HCEC 1CT (cell line): Measurements from ENCODE around the gene ALOXE3.

ENCODE experiments used
- DNase-seq: peaks from one replicate; pipeline ENCODE4 v3.0.0-alpha.2; 2017

Gene ALOXE3

DNA sequence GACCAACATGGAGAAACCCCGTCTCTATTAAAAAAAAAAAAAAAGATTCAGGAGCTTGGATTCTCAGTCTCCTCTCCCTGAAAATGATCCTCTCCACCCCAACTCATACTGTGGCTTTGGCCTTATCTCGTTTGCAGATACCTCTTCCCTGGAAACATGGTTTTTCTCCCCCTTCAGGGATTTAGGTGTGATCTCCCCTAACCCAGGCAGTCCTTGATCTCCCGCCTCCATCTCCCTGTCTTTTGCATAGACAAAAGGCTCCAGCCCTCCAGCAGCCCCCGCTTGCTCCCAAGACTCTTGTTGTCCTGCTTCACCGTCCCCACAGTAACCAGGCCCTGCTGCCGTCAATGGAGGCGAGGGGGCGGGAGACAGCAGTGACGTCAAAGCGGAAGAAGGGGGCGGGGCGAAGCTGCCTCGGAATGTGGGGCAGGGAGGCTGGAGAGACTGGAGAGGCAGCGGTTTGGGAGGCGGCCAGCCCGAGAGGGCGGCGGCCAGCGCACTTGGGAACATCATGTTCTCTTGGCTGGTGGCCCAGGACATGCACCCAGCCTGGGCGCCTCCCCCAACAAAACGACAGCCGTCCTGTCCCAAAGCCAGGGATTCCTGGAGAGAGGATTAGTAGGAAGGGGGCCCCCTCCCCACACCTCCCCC is 35.8 kb upstream of the ALOXE3 start:
- DNase-seq: peak; percentile 96

- DNase-seq: peak; percentile 93
Measured at GRCh38 chr17:8153525-8153956, 35.2 kb upstream of the ALOXE3 start.

GRCh38 chr17:8153031-8153451 is 34.7 kb upstream of the ALOXE3 start:
- DNase-seq: no peak

DNA sequence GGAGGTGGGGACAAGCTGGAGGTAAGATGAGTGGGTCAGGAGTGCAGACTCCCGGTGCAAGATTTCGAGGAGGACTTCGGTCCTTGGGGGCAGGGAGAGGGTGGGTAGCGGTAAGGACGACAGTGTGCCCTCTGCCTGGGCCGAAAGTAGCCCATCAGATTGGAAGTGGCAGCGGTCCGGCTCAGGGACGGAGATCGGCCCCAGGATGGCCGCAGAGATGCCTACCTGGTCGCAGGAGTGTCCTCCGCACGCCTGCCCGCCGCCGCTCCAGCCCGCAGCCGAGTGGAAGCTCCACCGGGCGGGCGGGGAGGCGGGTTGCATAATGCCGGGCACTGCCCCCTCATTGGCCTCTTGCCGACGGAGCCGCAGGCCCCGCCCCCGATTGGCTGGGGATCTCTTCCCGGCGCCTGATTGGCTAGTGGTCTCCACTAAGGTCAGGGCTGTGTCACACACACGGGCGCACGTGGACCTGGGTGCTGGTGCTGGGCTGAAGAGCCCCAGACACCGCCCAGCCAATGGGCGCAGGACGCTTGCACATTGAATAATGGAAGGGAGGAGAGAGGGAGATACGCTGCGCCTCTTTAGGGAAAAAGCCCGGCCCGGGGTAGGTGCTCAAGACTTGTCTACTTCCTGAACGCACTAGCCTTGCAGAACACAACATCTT is 33.9 kb upstream of the ALOXE3 start, which contains the start of gene PER1:
Gene PER1, minus strand, starts transcription at position 293 of the 664 bp plus-strand sequence. CDS start 1,698 bp downstream, outside the sequence.
- peak; percentile 97 for DNase-seq

GRCh38 chr17:8151641-8152111 is 33.4 kb upstream of the ALOXE3 start:
- DNase-seq: peak; percentile 61

DNA sequence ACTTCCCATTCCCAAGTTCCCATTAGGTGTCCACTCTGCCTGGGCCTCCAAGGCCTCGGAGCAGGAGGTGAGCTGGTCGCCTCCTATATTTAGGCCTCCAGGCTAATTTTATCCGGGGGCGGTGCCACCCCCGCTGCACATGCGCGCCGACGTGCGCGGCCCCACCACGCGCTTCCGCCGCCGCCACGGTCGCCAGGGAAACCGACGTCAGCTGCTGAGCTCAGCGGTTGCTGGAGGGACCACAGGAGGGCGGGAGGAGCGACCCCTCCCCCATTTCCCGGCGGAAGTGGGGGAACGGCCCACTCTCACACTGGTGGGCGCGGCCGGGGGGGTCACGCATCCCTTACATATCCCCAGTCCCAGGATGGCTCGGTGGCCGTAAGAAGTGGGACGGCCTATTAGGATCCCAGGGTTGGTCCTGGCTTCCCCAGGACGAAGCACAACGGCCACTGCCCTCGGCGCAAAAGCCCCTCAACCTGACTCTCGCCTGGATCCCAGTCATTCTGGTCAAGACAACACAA is 32.9 kb upstream of the ALOXE3 start:
- DNase-seq: peak; percentile 85

GRCh38 chr17:8150194-8151119 is 32.1 kb upstream of the ALOXE3 start:
- DNase-seq: no peak

- no peak for DNase-seq
Measured at GRCh38 chr17:8149419-8150193, 31.3 kb upstream of the ALOXE3 start.

GRCh38 chr17:8148560-8148959 is 30.2 kb upstream of the ALOXE3 start:
- no peak for DNase-seq

DNA sequence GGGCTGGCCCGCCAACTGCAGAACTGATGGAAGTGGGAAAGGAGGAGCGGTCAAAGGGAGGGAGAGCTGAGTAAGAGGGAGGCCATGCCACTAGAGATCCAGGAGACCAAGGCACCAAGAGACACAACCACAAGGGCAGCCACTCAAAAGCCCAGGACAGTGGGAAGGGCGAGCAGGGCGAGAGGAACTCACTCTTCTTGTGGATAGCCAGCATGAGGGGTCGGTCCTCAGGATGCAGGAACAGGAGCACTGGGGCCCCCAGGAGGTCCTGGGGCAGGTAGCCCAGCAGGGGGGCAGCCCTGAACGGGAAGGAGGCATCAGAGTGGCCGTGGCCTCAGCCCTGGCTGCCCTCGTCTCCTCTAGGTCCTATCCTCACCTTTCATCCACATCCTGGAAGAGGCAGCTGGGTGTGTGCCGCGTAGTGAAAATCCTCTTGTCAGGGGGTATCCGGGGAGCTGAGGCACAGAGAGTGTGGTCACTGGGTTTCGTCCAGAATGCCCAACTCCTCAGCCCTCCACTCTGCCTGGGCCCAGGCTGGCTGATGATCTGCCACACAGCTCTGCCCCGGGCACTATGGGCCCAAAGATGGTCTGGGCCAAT is 29.6 kb upstream of the ALOXE3 start:
- DNase-seq: no peak

DNA sequence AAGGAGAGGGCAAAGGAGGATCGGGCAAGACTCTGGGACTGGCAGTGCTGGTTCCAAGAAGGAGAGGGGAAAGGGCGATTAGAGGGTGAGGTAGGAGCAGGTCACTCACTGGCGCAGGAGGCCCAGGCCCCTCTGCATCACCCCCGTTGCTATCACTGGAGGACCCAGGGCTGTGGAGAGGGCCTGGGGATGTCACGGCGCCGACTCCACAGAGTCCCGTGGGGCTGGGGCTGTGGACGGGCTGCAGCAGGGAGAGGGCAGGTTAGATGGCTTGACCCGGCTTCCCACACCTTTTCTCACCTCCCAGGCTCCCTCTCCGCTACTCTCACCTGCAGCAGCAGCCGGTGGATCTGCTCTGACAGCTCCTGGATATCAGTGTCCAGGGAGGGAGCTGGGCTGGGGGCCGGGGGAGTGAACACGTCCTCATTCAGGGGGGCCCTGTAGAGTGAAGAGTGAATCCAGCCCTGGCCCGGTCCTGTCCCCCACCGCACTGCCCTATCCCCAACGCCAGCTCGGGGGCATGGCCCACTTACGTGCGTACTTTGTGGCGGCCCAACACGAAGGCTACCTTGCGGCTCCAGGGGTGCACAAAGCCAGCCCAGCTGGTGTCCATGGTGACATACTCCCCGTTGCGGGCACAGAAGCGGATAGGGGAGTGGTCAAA is 29.0 kb upstream of the ALOXE3 start:
- DNase-seq: no peak

DNA sequence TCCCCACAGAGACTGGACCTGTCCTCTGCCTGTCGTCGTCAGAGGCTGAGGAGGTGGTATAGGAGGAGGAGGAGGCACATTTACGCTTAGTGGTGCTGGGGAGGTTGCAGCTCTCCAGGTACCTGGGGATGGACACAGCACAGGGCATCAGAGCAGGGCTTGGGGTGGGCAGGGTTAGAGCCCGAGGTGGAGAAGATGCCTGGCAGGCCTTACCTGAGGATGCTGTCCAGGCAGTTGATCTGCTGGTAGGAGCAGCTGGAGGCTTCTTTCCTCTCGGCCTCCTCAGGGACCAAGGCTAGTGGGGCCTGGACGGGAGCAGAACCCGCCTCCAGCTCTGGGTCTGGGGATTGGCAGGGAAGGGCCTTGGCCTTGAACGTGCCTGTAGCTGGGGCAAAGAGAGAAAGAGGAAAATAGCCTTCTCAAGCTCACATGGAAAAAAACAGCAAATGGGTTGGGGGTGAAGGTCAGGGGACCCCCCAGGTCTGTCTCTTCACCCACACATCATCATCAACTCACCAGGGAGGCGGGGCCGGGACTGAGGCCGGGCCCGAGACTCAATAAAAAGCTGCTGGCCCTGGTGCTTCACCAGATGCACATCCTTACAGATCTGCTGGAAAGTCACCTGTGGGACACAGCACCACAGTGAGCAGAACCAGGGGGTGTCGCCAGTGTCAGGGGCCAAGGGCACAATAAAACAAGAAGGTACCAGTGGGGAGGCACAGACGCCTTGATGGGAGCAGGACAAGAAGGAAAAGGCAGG is 28.2 kb upstream of the ALOXE3 start:
- DNase-seq: no peak

- no peak for DNase-seq
Measured at GRCh38 chr17:8145811-8146210, 27.5 kb upstream of the ALOXE3 start.

- DNase-seq: no peak
Measured at GRCh38 chr17:8144401-8145231, 26.3 kb upstream of the ALOXE3 start.

DNA sequence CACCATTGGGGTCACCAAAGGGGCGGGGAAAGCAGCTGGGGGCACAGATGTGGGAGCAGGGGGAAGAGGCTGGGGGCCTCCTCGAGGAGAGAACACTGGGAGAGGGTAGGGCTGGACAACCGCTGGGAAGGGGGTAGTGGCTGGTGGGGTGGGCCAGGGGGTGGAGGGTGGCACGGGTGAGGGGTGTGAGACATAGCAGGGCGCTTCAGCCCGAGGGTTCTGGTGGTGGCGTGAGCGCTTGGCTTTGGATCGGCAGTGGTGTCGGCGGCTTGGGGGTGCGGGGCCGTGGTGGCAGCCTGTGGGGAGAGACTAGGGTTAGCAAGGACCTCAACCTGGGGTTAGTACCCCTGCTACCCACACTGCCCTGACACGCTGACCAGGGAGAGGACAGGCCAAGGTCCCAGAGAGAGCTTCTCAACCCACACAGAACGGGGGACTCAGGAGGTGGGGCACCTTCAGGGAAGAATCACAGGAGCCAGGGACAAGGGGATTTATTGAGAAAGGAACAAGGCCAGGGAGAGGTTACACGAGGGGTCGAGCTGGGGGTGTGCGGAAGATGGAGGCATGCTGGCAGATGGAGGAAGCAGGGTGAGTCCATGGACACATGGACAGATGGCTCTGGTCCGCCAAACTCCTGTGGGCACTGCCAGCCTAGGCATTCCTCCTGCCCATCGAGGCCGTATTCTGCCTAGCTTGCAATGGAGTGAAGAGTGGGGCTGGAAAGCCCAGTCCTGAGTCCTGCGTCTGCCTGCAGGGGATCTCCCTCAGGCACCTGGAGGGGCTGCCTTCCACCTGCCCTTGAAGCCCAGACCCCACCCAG is 25.5 kb upstream of the ALOXE3 start:
- no peak for DNase-seq

DNA sequence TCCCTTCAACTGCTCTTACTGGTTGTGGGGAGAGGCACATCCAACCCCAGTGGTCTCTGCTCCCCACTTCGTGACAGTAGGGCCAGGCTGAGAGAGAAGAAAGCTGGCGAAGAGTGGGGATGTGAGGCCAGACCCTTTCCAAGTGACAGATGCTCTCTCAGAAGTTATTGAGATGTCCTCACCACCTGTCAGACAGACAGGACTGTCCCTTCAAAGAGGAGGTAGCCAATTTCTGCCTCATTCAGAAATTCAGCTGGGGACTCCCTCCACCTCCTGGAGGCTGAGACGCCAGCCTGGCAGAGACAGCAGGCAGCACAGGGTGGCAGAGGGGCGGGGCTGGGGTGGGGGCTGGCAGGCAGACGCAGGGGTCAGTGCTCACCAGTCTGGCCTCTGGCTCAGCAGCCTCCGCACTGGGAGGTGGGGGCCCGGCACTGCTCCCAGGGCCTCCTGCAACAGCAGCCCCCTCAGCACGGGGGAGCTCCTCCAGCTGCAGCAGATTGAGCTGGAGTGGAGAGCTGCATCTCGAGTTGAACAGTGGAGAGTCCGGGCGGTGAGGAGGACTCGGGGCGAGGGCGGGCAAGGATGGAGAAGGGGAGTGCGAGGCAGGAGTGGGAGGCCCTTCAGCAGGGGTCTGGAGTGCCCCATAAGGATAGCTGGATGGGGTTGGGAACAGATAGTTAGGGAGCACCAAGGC is 24.7 kb upstream of the ALOXE3 start:
- no peak for DNase-seq

GRCh38 chr17:8142158-8142886 is 24.0 kb upstream of the ALOXE3 start:
- DNase-seq: no peak
